Non-pigmented ciliary epithelial cell (primary cell): ENCODE data around the gene RUNX1.

ENCODE experiments used
- DNase-seq: peaks from one replicate; pipeline ENCODE4 v3.0.0-alpha.2; 2010; ENCODE audit warnings: low read depth

RUNX1 gene

GRCh38 chr21:34880401-34880800 lies 168.7 kb downstream of the RUNX1 start:
- no peak for DNase-seq

DNA sequence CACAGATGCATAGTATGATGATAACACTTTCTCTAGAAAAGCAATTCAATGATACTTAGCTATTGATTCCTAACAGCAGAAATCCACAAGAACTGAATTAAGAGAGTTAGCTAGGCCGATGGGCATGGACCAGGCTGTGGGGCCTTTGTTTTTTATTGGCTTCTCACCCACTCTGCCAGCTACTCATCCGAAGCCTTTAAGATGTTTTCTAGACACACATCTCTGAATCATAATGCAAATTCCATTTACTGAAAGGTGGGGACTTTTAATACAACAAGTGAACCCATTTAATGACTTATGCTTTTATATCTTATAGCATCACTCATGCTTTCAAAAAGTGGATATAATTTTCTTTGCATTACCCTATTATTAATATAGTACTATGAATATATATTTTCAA lies 170.2 kb downstream of the RUNX1 start:
- DNase-seq = no peak

- DNase-seq = no peak
Observed at GRCh38 chr21:34878501-34878900, 170.6 kb downstream of the RUNX1 start.

DNA sequence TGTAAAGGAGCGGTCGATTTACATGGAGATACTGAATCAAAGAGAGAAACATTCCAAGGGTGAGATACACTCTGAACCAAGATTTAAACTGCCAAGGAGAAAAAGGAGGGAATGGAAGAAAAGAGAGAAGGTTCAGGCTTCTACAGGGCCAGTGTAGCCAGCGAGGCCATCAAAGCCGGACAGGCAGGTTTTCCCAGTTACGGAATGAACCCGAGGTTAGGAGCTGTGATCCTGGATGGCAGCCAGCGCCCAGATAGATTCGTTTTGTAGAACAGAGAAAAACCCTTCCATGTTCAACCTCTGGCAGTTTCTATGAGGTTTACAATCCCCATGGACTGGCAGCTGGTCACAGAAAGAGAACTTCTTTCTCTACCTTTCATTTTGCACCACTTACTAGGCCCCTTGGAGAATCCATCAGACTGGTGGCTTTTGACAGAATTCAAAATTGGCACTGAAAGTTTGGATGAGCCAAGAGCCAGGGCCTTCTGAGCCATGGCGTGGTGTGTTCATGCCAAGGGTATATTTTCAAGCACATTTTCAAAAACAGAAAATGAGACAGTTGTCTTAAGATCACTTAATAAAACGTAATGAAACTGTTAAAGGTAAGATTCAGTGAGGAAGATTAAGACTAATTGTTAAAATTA lies 171.5 kb downstream of the RUNX1 start:
- no peak for DNase-seq

- DNase-seq = no peak
Observed at GRCh38 chr21:34875830-34876229, 173.3 kb downstream of the RUNX1 start.

- DNase-seq = no peak
Observed at GRCh38 chr21:34874684-34875513, 174.2 kb downstream of the RUNX1 start.

- no peak for DNase-seq
Observed at GRCh38 chr21:34871026-34871908, 177.8 kb downstream of the RUNX1 start.

DNA sequence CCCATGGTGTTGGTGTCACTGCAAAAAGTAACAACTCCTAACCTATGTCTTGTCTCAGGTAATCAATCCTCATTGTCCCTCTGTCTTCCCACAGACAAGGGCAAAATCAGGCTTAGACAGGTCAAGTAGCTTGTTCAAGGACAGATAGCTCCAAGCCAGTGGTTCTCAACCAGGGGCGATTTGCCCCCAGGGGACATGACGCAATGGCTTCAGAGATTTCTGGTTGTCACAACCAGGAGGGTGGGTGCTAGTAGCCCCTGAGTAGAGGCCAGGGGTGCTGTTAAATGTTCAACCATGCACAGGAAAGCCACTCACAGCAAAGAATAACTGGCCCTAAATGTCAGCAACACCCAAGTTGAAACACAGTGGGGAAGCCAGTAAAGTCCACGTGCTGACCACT lies 178.9 kb downstream of the RUNX1 start:
- DNase-seq = no peak

DNA sequence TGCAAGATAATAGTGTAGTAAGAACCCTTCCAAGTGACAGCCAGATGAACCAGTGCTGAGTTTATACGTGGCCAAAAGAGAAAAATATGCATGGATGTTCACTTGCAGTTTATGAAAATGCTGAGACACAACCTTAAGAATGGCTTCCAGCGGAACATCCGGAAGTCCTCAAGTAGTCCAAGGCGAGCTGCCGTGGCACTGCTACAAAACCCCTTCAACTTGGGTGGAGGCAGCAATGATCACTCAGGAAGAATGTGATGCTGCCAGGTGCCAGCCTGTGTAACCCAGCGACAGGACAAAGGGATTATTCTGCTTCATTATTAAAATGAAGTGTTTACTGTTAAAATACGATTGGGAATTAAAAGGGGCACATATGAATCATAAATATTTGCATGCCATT lies 179.6 kb downstream of the RUNX1 start:
- DNase-seq = no peak

DNA sequence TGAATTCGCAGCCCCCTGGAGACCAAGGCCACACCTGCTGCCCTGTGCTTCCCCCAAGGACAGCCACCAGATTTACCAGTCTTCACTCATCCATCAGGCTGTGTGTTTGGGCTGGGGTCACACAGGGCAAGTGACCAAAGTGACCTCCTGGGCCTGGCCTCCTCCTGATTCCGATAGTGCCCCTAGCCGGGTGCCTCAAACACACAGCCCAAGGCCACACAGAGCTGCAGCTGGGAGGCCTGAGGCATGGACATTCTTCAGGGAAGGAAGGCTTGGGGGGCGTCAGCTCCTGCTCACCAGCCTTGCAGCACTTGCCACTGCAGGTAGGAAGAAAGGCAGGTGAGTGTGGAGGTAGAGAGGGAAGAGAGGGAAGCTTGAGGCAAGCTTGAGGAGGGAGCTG lies 181.3 kb downstream of the RUNX1 start:
- DNase-seq = no peak

DNA sequence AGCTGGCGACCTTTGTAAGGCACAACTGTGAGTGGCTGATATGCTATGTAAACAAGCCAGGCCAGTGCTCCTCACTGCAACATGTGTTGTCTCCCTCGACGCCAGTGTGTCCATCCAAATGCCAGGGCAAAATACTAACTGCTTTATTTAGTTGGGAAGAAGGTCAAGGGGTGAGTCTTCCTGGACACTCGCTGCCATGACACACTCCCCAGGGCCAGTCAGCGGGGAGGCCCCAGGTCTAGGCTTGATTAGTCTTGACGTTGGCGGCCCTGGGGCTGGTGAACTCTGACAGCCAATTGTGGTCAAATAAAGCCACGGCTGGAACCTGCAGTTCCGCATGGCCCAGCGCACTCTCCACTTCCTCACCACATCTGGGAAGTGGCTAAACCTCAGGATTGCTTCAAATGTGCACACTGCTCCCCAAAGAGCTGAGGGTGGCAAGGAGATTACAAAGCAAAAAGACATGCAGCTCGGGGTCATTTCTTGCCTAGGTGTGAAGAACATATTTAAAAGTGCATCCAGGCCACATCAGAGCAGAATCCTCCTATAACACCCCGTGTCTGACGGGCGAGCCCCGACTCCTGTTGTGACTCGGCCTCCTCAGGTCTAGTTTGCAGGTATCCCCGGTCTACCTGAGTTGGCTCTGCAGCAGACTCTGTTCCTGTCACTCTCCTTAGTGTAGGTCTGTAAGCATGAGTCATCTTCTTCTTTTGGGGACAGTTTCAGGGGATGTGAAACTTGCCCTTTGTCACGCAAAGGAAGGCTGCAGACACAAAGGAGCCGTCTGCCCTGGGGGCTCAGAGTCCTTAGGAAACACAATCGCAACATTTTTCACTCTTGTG lies 183.5 kb downstream of the RUNX1 start:
- DNase-seq = no peak

DNA sequence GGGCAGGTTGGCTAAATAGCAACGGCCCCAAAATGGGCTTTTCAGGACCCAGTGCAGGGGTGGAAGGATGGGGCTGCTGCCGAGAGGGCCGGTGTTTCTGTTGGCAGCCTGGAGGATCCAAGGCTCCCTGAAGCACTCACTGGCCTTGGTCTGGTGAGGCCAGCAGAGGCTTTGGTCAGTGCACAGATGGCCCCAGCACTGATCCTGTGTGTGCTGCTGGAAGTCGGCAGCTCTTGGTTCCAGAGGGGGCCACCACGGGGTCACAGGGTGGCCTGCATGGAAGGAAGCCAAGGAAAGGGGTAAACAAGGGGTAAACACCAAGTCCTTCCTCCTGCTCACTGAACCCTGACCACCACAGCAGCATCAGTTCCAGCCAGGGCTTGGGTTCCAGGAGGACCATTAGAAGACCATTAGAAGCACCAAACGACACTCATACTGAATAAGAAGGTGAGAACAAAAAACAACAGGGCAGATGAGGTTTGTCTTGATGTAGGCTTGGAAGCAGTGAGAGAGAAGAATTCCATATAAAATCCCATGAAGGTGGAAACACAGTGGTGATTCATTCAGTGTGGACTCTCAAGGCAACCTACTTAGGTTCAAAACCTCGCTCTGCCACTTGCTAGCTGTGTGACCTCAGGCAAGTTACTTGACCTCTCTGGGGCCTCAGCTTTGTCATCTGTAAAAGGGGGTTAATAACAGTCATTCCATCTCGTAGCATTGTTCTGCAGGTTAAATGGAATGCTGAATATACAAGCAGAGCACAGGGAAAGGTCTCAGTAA lies 184.5 kb downstream of the RUNX1 start:
- DNase-seq = no peak

GRCh38 chr21:34862951-34863350 lies 186.2 kb downstream of the RUNX1 start:
- DNase-seq = no peak

DNA sequence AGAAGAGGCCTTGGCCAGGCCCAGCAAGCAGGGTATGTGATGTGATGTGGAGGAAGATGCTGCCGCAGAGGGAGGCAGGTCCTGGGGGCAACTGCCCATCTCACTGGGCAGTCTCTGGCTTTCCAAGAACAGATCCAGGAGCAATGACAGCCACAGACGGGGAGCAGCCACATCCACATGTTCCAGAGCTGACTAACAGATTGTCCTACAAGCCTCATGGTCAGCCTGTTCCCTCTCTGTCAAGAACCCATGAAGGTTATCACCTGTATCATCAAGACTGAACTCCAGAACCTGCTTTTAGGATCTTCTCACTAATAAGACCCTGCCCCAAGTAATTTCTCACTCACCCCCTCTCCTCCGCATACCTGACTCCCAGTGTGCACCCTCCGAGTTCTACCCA lies 187.8 kb downstream of the RUNX1 start:
- no peak for DNase-seq

GRCh38 chr21:34859976-34860653 lies 189.0 kb downstream of the RUNX1 start:
- no peak for DNase-seq

DNA sequence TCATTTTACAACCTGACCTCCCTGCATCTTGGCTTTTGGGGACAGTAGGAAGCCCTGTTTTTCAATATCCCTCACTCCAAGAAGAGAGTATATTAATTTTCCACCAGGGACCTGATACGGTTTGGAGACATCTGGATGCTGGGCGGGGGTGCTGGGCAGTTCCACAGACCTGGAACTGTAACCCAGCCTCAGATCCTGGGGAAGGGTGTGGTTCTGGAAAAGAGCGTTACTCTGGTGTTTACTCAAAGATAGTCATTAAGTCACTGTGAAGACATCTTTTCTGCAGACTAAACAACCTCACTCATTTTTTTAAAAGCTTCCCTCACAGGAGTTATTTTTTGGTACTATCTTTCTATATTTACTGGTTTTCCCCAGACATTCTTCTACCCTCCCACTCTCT lies 190.5 kb downstream of the RUNX1 start:
- DNase-seq = no peak

DNA sequence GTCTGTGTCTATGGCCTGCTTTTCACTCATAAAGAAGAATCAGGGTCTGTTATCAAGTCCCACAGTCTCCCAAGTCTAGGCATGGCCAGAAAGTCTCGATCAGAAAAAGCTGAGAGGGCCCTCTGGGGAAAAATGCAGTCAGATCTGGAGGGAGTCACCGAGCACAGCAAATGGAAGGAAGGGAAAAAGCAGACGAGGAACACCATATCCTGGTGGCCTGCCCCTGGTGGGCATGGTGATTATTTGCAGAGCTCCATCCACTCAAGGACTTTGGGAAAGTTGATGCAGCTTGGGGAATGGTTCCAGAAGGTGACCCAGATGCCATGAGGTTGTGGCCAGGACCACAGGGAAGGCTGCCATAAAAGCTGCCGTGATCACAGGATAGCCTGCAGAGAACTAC lies 191.2 kb downstream of the RUNX1 start:
- no peak for DNase-seq

GRCh38 chr21:34857122-34857713 lies 191.9 kb downstream of the RUNX1 start:
- no peak for DNase-seq

DNA sequence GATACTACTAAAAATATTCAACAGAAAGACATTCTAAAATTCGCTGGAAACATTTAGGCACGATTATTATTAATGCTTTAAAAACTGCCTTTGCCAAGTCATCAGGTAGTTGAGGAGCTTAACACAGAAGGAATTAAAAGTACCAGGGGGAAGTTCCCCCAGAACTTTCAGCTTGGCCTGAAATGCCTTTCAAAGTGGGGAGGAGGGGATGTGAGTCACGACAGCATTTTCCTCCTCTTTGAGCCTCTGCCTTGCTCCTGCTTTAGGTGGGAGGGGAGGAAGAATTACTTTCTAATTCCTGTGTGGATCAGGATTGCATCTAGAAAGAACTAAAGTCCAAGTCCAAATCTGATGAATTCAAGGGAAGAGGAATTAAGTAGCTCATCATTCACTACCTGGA lies 196.7 kb downstream of the RUNX1 start:
- no peak for DNase-seq

- no peak for DNase-seq
Observed at GRCh38 chr21:34850166-34850690, 198.9 kb downstream of the RUNX1 start.
